ENCODE measurements around the gene TP53INP2. TPM values are rescaled to one million over a fixed set of nuclear protein-coding genes. Genes with fewer than 3 reads are reported as not detected.
"Not testable (repeated sequence)": the region's sequence is repeated elsewhere in the genome, so short reads cannot be mapped to it uniquely, and the experiment has no call there.

Gene TP53INP2
- total RNA-seq, 1 experiment from 2014 or later: 7.1 TPM

DNA sequence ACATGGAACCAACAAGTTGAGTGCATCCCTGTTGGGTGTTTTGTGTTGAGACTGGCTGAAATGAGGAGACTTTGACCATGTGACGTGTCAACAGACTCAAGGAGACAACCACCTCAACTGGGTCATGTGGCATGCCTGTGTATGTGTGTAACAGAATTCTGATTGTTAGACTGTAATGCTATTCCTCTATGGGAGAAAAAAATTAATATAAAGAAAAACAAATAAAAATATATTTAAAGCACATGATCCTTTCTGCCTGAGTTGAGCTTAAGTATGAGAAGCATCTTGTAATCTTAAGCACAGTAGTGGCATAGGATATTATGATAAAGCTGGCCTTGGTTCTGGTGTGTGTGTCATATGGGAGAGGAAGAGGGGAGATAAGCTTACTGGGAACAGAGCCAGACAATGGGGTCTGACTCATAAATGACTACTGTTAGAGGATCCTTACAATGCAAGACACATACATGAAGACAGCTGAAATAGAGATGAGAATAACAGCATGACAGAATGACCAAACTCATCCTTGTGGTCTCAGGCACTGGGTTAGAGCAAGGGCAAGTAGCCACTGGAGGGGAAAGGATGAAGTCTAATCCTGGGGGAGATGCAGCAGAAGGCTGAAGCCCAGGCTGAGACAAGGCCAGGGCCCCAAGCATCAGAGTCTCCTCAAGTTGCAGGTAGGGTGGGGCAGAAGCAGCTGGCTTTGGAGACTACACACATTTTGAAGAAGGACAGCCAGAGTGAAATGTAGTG lies 9.2 kb downstream of the TP53INP2 start (continued):
- TF ChIP-seq, protein P1, sequence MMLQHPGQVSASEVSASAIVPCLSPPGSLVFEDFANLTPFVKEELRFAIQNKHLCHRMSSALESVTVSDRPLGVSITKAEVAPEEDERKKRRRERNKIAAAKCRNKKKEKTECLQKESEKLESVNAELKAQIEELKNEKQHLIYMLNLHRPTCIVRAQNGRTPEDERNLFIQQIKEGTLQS (IDR thresholded peaks at IDR 0.05): no peak
- TF ChIP-seq YY1 (IDR thresholded peaks at IDR 0.05; ENCODE audit: extremely low read depth, insufficient replicate concordance, low read depth, low read length): no peak
- no peak for TF ChIP-seq EGR1 (IDR thresholded peaks at IDR 0.05; ENCODE audit: low read depth)
- TF ChIP-seq FOSL1 (IDR thresholded peaks at IDR 0.05; ENCODE audit: low read depth): peak; percentile 66
- TF ChIP-seq TCF7L2 (IDR thresholded peaks at IDR 0.05; ENCODE audit: borderline replicate concordance, extremely low read depth, insufficient read depth, insufficient read length): no peak
- TF ChIP-seq, protein P2, sequence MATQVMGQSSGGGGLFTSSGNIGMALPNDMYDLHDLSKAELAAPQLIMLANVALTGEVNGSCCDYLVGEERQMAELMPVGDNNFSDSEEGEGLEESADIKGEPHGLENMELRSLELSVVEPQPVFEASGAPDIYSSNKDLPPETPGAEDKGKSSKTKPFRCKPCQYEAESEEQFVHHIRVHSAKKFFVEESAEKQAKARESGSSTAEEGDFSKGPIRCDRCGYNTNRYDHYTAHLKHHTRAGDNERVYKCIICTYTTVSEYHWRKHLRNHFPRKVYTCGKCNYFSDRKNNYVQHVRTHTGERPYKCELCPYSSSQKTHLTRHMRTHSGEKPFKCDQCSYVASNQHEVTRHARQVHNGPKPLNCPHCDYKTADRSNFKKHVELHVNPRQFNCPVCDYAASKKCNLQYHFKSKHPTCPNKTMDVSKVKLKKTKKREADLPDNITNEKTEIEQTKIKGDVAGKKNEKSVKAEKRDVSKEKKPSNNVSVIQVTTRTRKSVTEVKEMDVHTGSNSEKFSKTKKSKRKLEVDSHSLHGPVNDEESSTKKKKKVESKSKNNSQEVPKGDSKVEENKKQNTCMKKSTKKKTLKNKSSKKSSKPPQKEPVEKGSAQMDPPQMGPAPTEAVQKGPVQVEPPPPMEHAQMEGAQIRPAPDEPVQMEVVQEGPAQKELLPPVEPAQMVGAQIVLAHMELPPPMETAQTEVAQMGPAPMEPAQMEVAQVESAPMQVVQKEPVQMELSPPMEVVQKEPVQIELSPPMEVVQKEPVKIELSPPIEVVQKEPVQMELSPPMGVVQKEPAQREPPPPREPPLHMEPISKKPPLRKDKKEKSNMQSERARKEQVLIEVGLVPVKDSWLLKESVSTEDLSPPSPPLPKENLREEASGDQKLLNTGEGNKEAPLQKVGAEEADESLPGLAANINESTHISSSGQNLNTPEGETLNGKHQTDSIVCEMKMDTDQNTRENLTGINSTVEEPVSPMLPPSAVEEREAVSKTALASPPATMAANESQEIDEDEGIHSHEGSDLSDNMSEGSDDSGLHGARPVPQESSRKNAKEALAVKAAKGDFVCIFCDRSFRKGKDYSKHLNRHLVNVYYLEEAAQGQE (IDR thresholded peaks at IDR 0.05; ENCODE audit: low read depth): no peak

DNA sequence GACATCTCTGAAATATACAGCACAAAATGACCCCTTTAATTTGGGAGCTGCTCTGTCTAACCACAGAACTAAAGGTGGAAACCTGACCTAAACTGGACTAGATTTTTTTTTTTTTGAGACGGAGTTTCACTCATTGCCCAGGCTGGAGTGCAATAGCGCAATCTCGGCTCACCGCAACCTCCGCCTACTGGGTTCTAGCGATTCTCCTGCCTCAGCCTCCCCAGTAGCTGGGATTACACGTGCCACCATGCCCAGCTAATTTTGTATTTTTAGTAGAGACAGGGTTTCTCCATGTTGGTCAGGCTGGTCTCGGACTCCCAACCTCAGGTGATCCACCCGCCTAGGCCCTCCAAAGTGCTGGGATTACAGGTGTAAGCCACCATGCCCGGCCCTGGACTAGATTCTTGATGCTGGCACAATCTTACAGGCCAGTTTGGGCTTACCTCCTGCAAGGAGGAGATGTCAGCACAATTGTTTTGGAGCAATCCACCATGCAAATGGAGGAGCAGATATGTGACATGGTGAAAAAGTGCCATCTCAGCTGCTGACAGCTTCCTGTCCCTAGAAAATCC lies 9.9 kb downstream of the TP53INP2 start:
- Histone ChIP-seq H3K27ac (ENCODE audit: low read depth, low read length) (peak overlapping the region; percentile 24; the same call in 1 of the 2 replicates), H3K9ac (ENCODE audit: low read length) (peak overlapping the region; percentile 12; the same call in 1 of the 2 replicates)
- CTCF ChIA-PET: interaction anchor here (1.4 kb wide), 1 partner anchor 56 kb away, joined by 4 read pairs; no protein-coding TSS in a partner anchor

More for the DNA sequence above, 9.9 kb downstream of the TP53INP2 start:
- H3K27me3 ChIP-seq (ENCODE audit: insufficient read depth, low read length); RAD21 ChIA-PET (ENCODE audit: low non-redundant PET in 1 of 2, low total read pairs in 2 of 2, uncharacterized antibody in 2 of 2, unreplicated experiment in 2 of 2); DNase-seq (ENCODE audit: low read depth, low spot score); BruUV-seq (replicated peaks); H4K20me1 ChIP-seq (ENCODE audit: insufficient read depth); H3K9me3 ChIP-seq (ENCODE audit: control insufficient read depth in 1 of 2, insufficient read depth in 1 of 2, low read depth in 1 of 2, low read length in 2 of 2); H3K4me3 ChIP-seq (replicated peaks in 1 of 2; ENCODE audit: low read depth in 1 of 2, low read length in 2 of 2); H3K36me3 ChIP-seq (ENCODE audit: control insufficient read depth in 1 of 2, insufficient read depth in 2 of 2, low read length in 2 of 2); intact Hi-C loops (cut with micrococcal nuclease); H3K9me2 ChIP-seq (ENCODE audit: insufficient read depth); ATAC-seq; H2AFZ ChIP-seq (ENCODE audit: low read depth, low read length, poor library complexity, severe bottlenecking); H3K79me2 ChIP-seq (ENCODE audit: insufficient read depth, low read length): not testable (repeated sequence)
- H3K4me2 ChIP-seq (ENCODE audit: low read length): peak overlapping the region; percentile 37
- H3K4me1 ChIP-seq (ENCODE audit: control insufficient read depth in 1 of 2, insufficient read depth in 2 of 2, low read length in 2 of 2): peaks cover 11 to 44% of the 10 kb centered on the region in 2 experiments
- POLR2A ChIA-PET: interaction anchor here (0.6 to 1.6 kb wide), 2 partner anchors 10 to 15 kb away, joined by 4 to 5 read pairs; partner anchors contain the start of gene TP53INP2

All from HCT116 (cell line).